Heart left ventricle (tissue), 16 donors: ENCODE measurements around the gene PILRA. TPM values are rescaled to one million over a fixed set of nuclear protein-coding genes. Genes with fewer than 3 reads are reported as not detected.

Experiments used
- ATAC-seq, 4 donors: fragments of 200-7000 bp; cut with Tn5 transposase; one replicate each; pipeline ENCODE4 v1.9.1; 2020 to 2022; ENCODE audit warnings: moderate library complexity in 4 of 4, mild to moderate bottlenecking in 3 of 4, moderate number of reproducible peaks in 1 of 4
- DNase-seq, 5 donors: peaks; one replicate each; pipeline ENCODE4 v3.0.0-alpha.2; 2020
- H3K27ac ChIP-seq, 12 donors: fragments of 200-600 bp; sonication (generic) in 4 of 12; one replicate each; pipeline versions ENCODE4 v1.5.0 to v1.8.0; 2016 to 2022; ENCODE audit warnings: mild to moderate bottlenecking in 2 of 12
- H3K27me3 ChIP-seq, 9 donors: fragments of 200-600 bp; sonication (generic) in 2 of 9; one replicate each; pipeline versions ENCODE4 v1.5.1 to v1.8.0; 2016 to 2022; ENCODE audit warnings: mild to moderate bottlenecking in 3 of 9
- H3K36me3 ChIP-seq, 9 donors: fragments of 200-600 bp; sonication (generic) in 2 of 9; one replicate each; pipeline versions ENCODE4 v1.5.0 to v1.8.0; 2018 to 2022; ENCODE audit warnings: mild to moderate bottlenecking in 2 of 9
- H3K4me1 ChIP-seq, 12 donors: fragments of 200-600 bp; sonication (generic) in 4 of 12; one replicate each; pipeline versions ENCODE4 v1.5.0 to v1.8.0; 2016 to 2022; ENCODE audit warnings: mild to moderate bottlenecking in 3 of 12
- H3K4me3 ChIP-seq, 12 donors: fragments of 200-600 bp; sonication (generic) in 4 of 12; one replicate each; pipeline versions ENCODE4 v1.5.0 to v1.8.0; 2017 to 2022; ENCODE audit warnings: mild to moderate bottlenecking in 9 of 12, moderate library complexity in 4 of 12
- H3K9me3 ChIP-seq, 12 donors: fragments of 200-600 bp; sonication (generic) in 4 of 12; one replicate each; pipeline versions ENCODE4 v1.5.0 to v1.8.0; 2016 to 2022; ENCODE audit warnings: mild to moderate bottlenecking in 1 of 12
- POLR2A ChIP-seq, 2 donors: fragments of 450-650 bp; IDR thresholded peaks; one replicate each; pipeline ENCODE4 v1.6.1; 2017; ENCODE audit warnings: antibody characterized with exemption in 2 of 2, mild to moderate bottlenecking in 2 of 2, moderate library complexity in 2 of 2
- WGBS, 4 donors: extraction: QIAGEN DNeasy Blood & Tissue Kit in 2 of 4; methylation state at CpG; one replicate each; pipeline versions ENCODE4 v1.1.5 to v1.1.7; 2013 to 2018; 5-methylcytosine and 5-hydroxymethylcytosine counted together
- intact Hi-C, 10 donors: fragments of 100-400 bp; cut with DNase I; formaldehyde crosslinking; loops; one replicate each; pipeline versions ENCODE4 v1.11.1 to v1.14.2; 2022
- polyA plus RNA-seq, 2 donors: library from polyadenylated mRNA; stranded (reverse); fragments of 200-250 nt; gene quantifications; one replicate each; pipeline ENCODE4 v1.2.3, GENCODE V29; 2013
- total RNA-seq, 9 donors: library from RNA; depleted of rRNA in 2 of 9; stranded (reverse); fragments of >200 nt in 2 of 9; fragmentation: NEBNext Ultra II Directional in 3 of 9; extraction: Animal tissue kit (Norgen Biotek cat#: 25700) in 3 of 9; gene quantifications; one replicate each; pipeline versions ENCODE4 v1.1.0 to v1.2.4, GENCODE V29; 2016 to 2023
- TF ChIP-seq, protein P1 (sequence below), 12 donors: fragments of 200-600 bp; sonication (generic) in 4 of 12; IDR thresholded peaks; one replicate each; pipeline versions ENCODE4 v1.5.0 to v1.8.0; 2018 to 2022; ENCODE audit warnings: antibody characterized with exemption in 12 of 12, mild to moderate bottlenecking in 5 of 12
- donor health status: ischemic (EF 13 %, LVEDD 7.1; RV severe dilation, severe dysfunction).
- donor health status: healthy with polysubstance abuse.
- donor health status: DM: no; HTN: yes; CAD: no.
- donor health status: DM: no; HTN: no; CAD: no.
- donor health status: ischemic (EF 25% LVEDD 6.9; RV normal size, moderate dysfunction).
- donor health status: ischemic (EF 25% LVEDD 5.7; RV mildly dilated, moderate dysfunction).
- donor health status: healthy.
- donor health status: DM: yes; HTN: yes; CAD: no.
- donor health status: ischemic (EF 35%, LVEDD 5.7; RV mildly dilated, moderate dysfunction).
- donor health status: nonischemic (EF 11% LVEDD 7.7; RV severe dilation, severe dysfunction).
- donor health status: DM: yes; HTN: yes; CAD: no.
- donor health status: PGD.
- donor health status: ischemic (EF 29% LVEDD 5.4; RV normal size, mild dysfunction).
- donor health status: nonischemic (EF 23%, LVEDD 6.1; RV moderate dilation, normal function).

The PILRA gene
- total and polyA plus RNA-seq, 11 donors = 0.69 to 30.5 (median 3.4) TPM

- Histone ChIP-seq H3K27ac (no peak overlapping the region), H3K9me3 (no peaks in the 10 kb centered on the region), H3K4me3 (no peak overlapping the region), H3K4me1 (no peaks in the 10 kb centered on the region), H3K27me3 (no peaks in the 10 kb centered on the region), H3K36me3 (peaks cover 0 to 7% (median 0%) of the 10 kb centered on the region in 9 donors)
- TF ChIP-seq, protein P1, sequence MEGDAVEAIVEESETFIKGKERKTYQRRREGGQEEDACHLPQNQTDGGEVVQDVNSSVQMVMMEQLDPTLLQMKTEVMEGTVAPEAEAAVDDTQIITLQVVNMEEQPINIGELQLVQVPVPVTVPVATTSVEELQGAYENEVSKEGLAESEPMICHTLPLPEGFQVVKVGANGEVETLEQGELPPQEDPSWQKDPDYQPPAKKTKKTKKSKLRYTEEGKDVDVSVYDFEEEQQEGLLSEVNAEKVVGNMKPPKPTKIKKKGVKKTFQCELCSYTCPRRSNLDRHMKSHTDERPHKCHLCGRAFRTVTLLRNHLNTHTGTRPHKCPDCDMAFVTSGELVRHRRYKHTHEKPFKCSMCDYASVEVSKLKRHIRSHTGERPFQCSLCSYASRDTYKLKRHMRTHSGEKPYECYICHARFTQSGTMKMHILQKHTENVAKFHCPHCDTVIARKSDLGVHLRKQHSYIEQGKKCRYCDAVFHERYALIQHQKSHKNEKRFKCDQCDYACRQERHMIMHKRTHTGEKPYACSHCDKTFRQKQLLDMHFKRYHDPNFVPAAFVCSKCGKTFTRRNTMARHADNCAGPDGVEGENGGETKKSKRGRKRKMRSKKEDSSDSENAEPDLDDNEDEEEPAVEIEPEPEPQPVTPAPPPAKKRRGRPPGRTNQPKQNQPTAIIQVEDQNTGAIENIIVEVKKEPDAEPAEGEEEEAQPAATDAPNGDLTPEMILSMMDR (IDR thresholded peaks at IDR 0.05) = no peak
- TF ChIP-seq POLR2A (IDR thresholded peaks at IDR 0.05) = no peak
- WGBS, 4 donors = 81 to 96% (median 89%) methylated on average over 1 of the region's 1 CpG
- ATAC-seq = no peak
- intact Hi-C loops = loop anchor here in 1 of 10 donors (10.0 kb wide), 1 partner anchor 64 kb away; the partner anchor contains the start of gene PILRB
- DNase-seq = no peak
Measured at GRCh38 chr7:100418930-100419659, 45.8 kb downstream of the PILRA start.

DNA sequence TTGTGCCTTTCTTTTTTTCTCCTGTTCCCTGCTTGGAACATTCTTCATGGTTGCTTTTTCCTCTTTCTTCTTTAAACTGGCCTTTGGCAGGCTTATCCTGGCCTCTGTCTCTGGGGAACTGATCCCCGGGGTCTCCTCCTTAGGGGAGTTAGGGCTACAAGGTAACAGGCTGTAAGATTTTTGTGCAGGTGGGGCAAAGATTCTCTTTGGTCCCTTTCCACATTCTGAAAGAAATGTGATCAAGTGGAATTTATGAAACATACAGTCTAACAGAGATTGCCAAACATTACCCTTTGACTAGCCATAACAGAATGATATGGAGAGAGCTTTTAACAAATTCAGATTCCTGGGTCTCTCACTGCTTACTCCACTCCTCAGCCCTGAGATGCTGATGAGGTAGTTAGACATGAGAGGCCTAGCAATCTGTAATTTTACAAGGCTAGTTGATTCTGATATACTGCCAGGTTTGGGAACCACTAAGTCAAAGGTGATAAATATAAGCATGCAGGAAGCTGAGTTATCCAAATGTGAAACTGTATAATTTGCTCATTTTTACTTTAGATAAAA lies 46.5 kb downstream of the PILRA start:
- Histone ChIP-seq H3K9me3 (no peaks in the 10 kb centered on the region), H3K27ac (no peak overlapping the region), H3K4me3 (no peak overlapping the region), H3K27me3 (no peaks in the 10 kb centered on the region), H3K4me1 (no peaks in the 10 kb centered on the region), H3K36me3 (peaks cover 0 to 7% (median 0%) of the 10 kb centered on the region in 9 donors)
- ATAC-seq = no peak
- intact Hi-C loops = loop anchor here in 1 of 10 donors (10.0 kb wide), 1 partner anchor 65 kb away; the partner anchor contains the start of gene PILRB
- no peak for DNase-seq
- TF ChIP-seq, protein P1 (IDR thresholded peaks at IDR 0.05) = no peak
- no peak for TF ChIP-seq POLR2A (IDR thresholded peaks at IDR 0.05)
- WGBS, 4 donors = 55 to 68% (median 63%) methylated on average over 1 of the region's 1 CpG

DNA sequence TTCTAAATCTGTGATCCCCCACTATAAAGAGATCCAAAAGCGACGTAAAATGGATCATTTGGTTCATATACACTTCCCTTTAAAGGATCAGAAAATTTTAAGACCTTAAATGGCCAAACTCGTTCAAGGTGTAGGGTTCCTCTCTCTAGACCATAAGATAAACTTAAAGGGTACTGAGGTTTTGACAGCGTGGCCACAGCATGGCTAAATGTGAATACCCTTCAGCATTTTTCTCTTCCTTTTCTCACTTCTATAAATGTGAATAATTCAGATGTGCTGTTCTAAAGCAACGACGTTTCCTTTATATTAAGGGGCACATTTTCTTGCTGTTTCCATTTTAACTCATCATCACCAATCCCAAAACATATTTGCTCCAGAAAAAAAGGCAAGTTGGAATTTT lies 50.0 kb downstream of the PILRA start:
- ATAC-seq (no peak), DNase-seq (no peak)
- Histone ChIP-seq H3K27ac (no peak overlapping the region), H3K9me3 (no peaks in the 10 kb centered on the region), H3K36me3 (peaks cover 0 to 7% (median 0%) of the 10 kb centered on the region in 9 donors), H3K4me1 (peaks cover 0 to 8% (median 5%) of the 10 kb centered on the region in 12 donors), H3K27me3 (no peaks in the 10 kb centered on the region), H3K4me3 (no peak overlapping the region)
- intact Hi-C loops = no loop called here
- 84 to 94% (median 91%) methylated on average over 6 of the region's 6 CpGs for WGBS, 4 donors
- TF ChIP-seq, protein P1 (IDR thresholded peaks at IDR 0.05) = no peak

GRCh38 chr7:100425347-100425746 lies 52.1 kb downstream of the PILRA start:
- no peak overlapping the region for H3K4me3 ChIP-seq
- H3K9me3 ChIP-seq = no peaks in the 10 kb centered on the region
- 40 to 83% (median 73%) methylated on average over 1 of the region's 1 CpG for WGBS, 4 donors
- intact Hi-C loops = no loop called here
- ATAC-seq (no peak), DNase-seq (no peak)
- no peaks in the 10 kb centered on the region for H3K27me3 ChIP-seq
- TF ChIP-seq, protein P1 (IDR thresholded peaks at IDR 0.05) = no peak
- TF ChIP-seq POLR2A (IDR thresholded peaks at IDR 0.05) = no peak
- peaks cover 0 to 4% (median 0%) of the 10 kb centered on the region in 9 donors for H3K36me3 ChIP-seq
- H3K4me1 ChIP-seq = peaks cover 0 to 10% (median 7%) of the 10 kb centered on the region in 12 donors
- no peak overlapping the region for H3K27ac ChIP-seq
